ENCODE measurements around the gene H1-8.
A peak's percentile ranks its signal among the peaks of the same experiment; 100 is the strongest.

The H1-8 gene

DNA sequence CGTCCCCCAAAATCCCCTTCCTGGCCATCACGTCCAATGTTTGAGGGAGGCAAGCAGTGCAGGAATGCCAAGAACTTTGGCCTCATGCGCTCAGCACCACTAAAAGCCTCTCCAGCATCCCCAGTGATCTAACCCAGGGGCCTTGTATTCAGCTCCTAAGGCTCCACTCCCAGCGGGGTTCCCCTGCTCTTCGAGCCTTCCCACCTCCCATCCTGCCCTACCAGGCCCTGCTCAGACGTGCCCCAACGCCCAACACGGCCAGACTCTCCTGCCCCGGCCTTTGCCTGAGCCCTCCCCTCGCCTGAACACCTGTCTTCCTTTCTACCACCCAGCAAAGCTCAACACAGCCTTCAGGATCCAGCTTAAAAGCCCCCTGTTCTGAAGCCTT lies 33.0 kb downstream of the H1-8 start:
- no peak for DNase-seq

- no peak for DNase-seq
Observed at GRCh38 chr3:129576514-129577352, 33.8 kb downstream of the H1-8 start.

GRCh38 chr3:129577366-129577765 lies 34.4 kb downstream of the H1-8 start:
- no peak for DNase-seq

- DNase-seq: no peak
Observed at GRCh38 chr3:129577925-129578786, 35.2 kb downstream of the H1-8 start.

- no peak for DNase-seq
Observed at GRCh38 chr3:129579991-129580390, 37.0 kb downstream of the H1-8 start.

DNA sequence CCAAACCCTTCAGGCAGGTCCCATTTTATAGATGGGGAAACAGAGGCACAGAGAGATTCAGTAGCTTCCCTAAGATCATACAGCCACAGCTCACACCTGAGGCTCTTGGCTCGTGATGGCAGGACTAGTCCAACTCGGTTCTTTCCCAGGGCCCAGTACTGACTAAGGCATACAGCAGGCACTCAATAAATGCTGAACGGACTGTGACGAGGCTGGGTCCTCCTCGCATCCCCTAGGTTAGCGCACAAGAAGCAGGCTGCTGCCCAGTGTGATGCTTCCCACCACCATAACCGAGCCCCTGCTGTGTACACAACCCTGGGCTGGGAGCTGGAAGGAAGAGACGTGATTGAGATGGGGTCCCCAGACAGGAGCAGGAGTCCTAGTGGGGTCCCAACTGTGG lies 38.6 kb downstream of the H1-8 start:
- DNase-seq: no peak

- no peak for DNase-seq
Observed at GRCh38 chr3:129582799-129583198, 39.8 kb downstream of the H1-8 start.

GRCh38 chr3:129583289-129583688 lies 40.3 kb downstream of the H1-8 start:
- no peak for DNase-seq

DNA sequence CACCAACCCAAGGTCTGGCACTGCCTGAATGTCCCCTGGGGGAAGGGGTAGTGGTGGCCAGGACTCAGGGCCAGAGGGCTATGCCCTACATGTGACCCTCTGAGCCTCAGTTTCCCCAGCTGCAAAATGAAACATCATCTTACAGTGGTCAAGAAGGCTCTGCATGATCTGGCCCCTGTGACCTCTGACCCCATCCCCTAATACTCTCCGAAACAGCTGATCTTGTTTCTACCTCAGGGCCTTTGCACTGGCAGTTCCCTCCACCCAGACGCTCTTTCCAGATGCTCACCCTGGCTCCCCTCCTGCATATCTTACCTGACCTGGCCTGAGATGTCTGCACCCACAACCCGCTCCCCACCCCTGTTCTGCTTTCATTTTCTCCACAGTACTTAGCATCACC lies 41.7 kb downstream of the H1-8 start:
- no peak for DNase-seq

- DNase-seq: no peak
Observed at GRCh38 chr3:129585949-129586657, 43.1 kb downstream of the H1-8 start.

GRCh38 chr3:129586746-129587430 lies 43.9 kb downstream of the H1-8 start:
- no peak for DNase-seq

DNA sequence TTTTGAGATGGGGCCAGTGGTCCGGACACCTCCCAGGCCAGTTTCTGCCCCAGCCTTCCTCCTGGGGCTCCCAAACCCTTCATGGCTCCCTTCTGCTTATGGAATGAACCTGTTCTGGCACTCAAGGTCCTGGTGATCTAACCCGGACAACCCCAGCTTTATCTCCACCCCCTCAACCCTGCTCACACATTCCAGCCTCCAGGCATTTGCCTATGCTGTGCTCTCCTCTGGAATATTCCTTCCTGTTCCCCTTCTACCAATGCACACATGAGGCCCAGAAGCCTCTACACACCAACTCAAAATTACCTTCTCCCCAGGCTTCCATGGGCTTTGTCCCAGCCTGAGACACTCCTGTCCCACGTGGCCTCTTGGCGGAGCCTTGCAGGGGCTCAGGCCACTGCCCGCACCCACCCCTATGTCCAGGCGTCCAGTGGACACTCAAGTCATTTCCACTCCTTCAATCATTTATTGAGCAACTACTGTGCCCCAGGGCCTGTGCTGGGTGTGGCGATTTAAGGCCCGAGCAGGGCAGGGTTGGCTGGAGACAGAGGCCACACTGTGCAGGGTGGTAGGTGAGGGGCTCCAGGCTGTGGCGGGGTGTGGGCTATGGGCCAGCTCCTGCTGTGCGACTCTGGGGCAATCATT lies 44.7 kb downstream of the H1-8 start:
- no peak for DNase-seq

DNA sequence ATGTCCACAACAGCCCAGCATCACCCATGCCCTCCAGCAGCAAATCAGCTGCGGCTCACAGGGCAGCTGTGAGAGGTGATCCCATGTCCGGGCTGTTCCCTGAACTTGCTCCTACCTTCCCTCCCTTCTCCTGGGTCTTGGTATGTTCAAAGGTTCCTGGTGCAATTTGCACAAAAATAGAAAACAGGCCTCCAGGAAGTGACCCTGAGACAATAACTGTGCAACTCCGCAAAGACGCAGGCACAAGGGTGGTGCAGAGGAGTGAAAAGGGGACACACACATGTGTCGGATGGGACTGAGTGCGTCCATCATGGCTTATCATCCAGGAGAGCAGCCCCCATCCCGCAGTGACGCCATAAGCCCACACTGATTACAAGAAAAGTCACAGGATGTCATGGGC lies 47.2 kb downstream of the H1-8 start:
- no peak for DNase-seq

- DNase-seq: no peak
Observed at GRCh38 chr3:129591932-129592331, 49.0 kb downstream of the H1-8 start.

DNA sequence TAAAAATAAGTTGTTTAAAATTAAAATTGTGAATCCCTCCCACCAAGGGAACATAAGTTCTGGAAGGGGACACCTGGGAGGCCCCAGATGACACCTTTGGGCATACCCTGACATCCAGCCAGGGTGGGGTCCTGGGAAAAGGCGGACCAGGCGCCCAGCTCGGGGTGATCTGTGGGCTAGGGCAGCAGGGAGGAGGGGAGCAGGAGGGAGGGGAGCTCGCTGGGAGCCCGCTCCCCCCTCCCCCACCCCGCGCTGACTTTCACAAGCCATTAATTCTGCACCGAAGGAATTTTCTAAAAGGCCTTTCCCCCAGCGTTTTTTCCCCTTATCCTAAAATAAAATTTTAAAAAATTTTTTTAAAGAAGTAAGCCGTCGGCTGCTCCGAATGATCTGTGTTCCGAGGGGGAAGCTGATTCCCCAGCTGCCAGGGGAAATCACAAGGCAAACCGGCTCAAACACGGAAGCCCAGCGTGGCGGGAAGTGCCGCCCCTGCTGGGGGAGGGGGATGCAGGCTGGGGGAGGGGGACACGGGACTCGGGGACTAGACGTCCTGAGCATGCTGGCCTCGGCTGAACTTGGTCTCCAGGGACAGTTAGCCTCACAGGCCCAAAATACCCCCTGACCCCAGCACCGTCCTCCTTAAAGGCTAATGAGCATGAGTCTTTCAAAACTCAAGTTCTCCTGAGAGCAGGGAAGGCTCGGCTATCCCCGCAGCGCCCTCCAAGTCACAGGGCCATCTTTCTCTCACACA lies 49.6 kb downstream of the H1-8 start:
- DNase-seq: no peak

- no peak for DNase-seq
Observed at GRCh38 chr3:129593230-129593594, 50.2 kb downstream of the H1-8 start.

DNA sequence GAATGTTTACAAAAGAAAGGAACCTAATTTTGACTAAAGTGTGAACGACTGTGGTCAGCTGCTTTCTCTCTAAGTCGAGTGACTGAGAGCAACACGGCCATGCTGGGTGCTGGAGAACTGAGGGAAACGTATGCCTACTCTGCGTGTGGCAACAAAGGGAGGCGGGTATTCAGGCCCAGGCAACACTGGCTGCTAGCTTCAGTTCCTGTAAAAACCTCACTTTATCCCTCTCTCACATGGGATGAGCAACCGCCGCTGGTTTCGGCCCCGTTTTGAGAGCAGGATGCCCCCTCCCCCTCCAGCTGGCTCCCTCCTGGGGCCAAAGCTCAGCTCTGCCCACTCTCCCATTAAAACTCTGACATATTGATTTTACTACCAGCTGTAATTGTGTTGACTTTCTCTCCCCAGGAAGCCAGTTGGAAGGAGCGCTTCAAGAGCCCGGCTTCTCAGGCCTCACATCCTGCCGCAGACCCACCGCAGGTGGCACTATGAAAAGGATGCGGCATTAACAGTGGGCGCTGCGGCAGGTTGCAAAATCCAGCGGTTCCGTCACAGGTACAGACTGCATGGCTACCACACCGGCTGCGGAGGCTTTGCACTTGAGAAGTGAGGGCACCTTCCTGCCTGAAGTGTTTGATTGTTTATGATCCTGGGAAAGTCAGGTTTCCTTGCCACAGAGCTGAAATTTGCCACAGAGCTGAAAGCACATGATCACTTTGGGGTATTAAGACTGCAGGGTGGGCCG lies 50.8 kb downstream of the H1-8 start:
- DNase-seq: peak; percentile 90

GRCh38 chr3:129594409-129594808 lies 51.4 kb downstream of the H1-8 start:
- DNase-seq: no peak

DNA sequence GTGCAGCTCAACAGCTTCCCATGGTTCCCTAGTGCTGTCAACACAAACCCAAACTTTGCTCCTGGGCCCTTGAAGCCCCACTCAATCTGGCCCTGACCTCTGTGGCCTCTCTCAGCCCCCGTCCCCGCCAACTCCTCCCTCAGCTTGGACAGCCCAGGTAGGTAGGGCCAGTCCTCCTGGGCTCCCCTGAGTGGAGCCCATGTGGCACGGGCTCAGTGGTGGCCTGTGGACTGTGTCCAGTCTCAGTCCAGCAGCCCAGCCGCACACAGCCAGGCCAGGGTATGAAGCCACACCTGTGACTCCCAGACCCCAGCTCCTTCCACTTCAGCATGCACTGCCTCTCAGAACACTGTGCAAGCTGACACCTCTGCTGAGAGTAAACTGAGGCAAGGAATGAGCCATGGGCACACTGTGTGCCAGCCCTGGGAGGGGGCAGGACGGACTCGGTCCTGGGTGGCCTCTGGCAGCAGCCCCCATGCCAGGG lies 52.0 kb downstream of the H1-8 start:
- no peak for DNase-seq

- DNase-seq: no peak
Observed at GRCh38 chr3:129595544-129596193, 52.7 kb downstream of the H1-8 start.
